ENCODE measurements around the gene POLE. TPM values are rescaled to one million over a fixed set of nuclear protein-coding genes. Genes with fewer than 3 reads are reported as not detected.

POLE gene
- polyA plus RNA-seq, 1 of the 3 experiments (the other 2 are of a cell fraction), result 20.1 TPM

- Histone ChIP-seq H3K4me2 (no peak overlapping the region), H3F3A (replicated peaks; ENCODE audit: insufficient read depth) (no peaks in the 10 kb centered on the region), H3K27ac (ENCODE audit: low read depth in 2 of 2, low read length in 1 of 2) (no peak overlapping the region), H3K9me2 (no peaks in the 10 kb centered on the region), H2AFZ (ENCODE audit: low read depth) (no peak overlapping the region), H3K27me3 (ENCODE audit: insufficient read depth) (no peaks in the 10 kb centered on the region), H3K36me3 (replicated peaks in 1 of 2; ENCODE audit: control insufficient read depth in 1 of 2, insufficient read depth in 2 of 2, low read length in 1 of 2) (peaks cover 0 to 33% of the 10 kb centered on the region in 2 experiments), H4K20me1 (ENCODE audit: insufficient read depth) (no peaks in the 10 kb centered on the region), H3K9ac (no peak overlapping the region), H3K9me3 (no peaks in the 10 kb centered on the region), H3K4me1 (ENCODE audit: control insufficient read depth in 1 of 2, insufficient read depth in 2 of 2, low read depth in 1 of 2, low read length in 1 of 2) (no peaks in the 10 kb centered on the region), H3K79me2 (ENCODE audit: insufficient read depth) (no peaks in the 10 kb centered on the region), H3K4me3 (ENCODE audit: low read depth in 2 of 2, low read length in 1 of 2) (no peak overlapping the region)
- ChIA-PET POLR2A (no interaction called here), CTCF (interaction anchor here (1.9 kb wide), 1 partner anchor 19 kb away, joined by 8 read pairs; no protein-coding TSS in a partner anchor)
- WGBS (ENCODE audit: low lambda C conversion rate), result 99% methylated on average over 8 of the region's 8 CpGs
- no peak for TF ChIP-seq TCF12 (IDR thresholded peaks at IDR 0.05)
- no peak for TF ChIP-seq TAF1 (IDR thresholded peaks at IDR 0.05; ENCODE audit: borderline replicate concordance, low read depth, low read length)
- no peak for TF ChIP-seq NRF1 (IDR thresholded peaks at IDR 0.05; ENCODE audit: low read depth, low read length)
- no peak for TF ChIP-seq GABPA (IDR thresholded peaks at IDR 0.05; ENCODE audit: low read depth)
- TF ChIP-seq TEAD4 (IDR thresholded peaks at IDR 0.05; ENCODE audit: borderline replicate concordance, insufficient read depth), result no peak
- TF ChIP-seq PBX3 (IDR thresholded peaks at IDR 0.05), result no peak
- no peak for TF ChIP-seq USF2 (IDR thresholded peaks at IDR 0.05; ENCODE audit: borderline replicate concordance, low read depth, low read length)
- TF ChIP-seq MAX (IDR thresholded peaks at IDR 0.05; ENCODE audit: low read depth), result no peak
- no peak for TF ChIP-seq RXRA (IDR thresholded peaks at IDR 0.05; ENCODE audit: borderline replicate concordance, low read depth)
- no peak for TF ChIP-seq NFIC (IDR thresholded peaks at IDR 0.05; ENCODE audit: borderline replicate concordance)
- no peak for TF ChIP-seq SMC3 (IDR thresholded peaks at IDR 0.05; ENCODE audit: low read depth, low read length)
- TF ChIP-seq REST (IDR thresholded peaks at IDR 0.05; ENCODE audit: low read depth, low read length), result no peak
- TF ChIP-seq RAD21 (IDR thresholded peaks at IDR 0.05; ENCODE audit: low read length), result no peak
- no peak for TF ChIP-seq ZBTB33 (IDR thresholded peaks at IDR 0.05; ENCODE audit: borderline replicate concordance, low read depth)
- TF ChIP-seq EP300 (IDR thresholded peaks at IDR 0.05; ENCODE audit: borderline replicate concordance in 1 of 2, low read depth in 1 of 2, low read length in 1 of 2), result no peak
- TF ChIP-seq CTCF (IDR thresholded peaks at IDR 0.05), result no peak
- no peak for TF ChIP-seq MEF2A (IDR thresholded peaks at IDR 0.05; ENCODE audit: borderline replicate concordance, low read depth)
- no peak for TF ChIP-seq YY1 (IDR thresholded peaks at IDR 0.05; ENCODE audit: low read depth)
- no peak for TF ChIP-seq EZH2phosphoT487 (IDR thresholded peaks at IDR 0.05; ENCODE audit: borderline replicate concordance, low read depth)
- no peak for DNase-seq
Observed at GRCh38 chr12:132633398-132633797, 53.7 kb downstream of the POLE start.

Data from SK-N-SH (cell line).